IPS DF 6.9 (cell line): ENCODE measurements around the gene FGF14.

ENCODE experiments used
- DNase-seq: peaks from one replicate; pipeline ENCODE4 v3.0.0-alpha.2; 2013; ENCODE audit warnings: low read depth, low spot score
- H3K27ac ChIP-seq: one replicate; pipeline ENCODE4 v1.5.1; 2013; ENCODE audit warnings: low read length, control low read depth
- H3K27me3 ChIP-seq: 2 replicates; pipeline ENCODE4 v1.6.1; 2013; ENCODE audit warnings: mild to moderate bottlenecking, low read length; ENCODE audit not compliant: control insufficient read depth, insufficient read depth
- H3K36me3 ChIP-seq: 2 replicates; pipeline ENCODE4 v1.6.1; 2013; ENCODE audit warnings: low read length; ENCODE audit not compliant: control insufficient read depth, insufficient read depth
- H3K4me1 ChIP-seq: 2 replicates; pipeline ENCODE4 v1.6.1; 2013; ENCODE audit warnings: low read length; ENCODE audit not compliant: control insufficient read depth, insufficient read depth
- H3K4me3 ChIP-seq: 2 replicates; pipeline ENCODE4 v1.5.1; 2013; ENCODE audit warnings: mild to moderate bottlenecking, low read length
- H3K9me3 ChIP-seq: 2 replicates; pipeline ENCODE4 v1.6.1; 2013; ENCODE audit warnings: low read length, inconsistent platforms; ENCODE audit not compliant: control insufficient read depth, insufficient read depth
- WGBS: extraction: QIAGEN DNeasy Blood & Tissue Kit; methylation state at CpG from one replicate; pipeline ENCODE4 v1.1.7; 2013; ENCODE audit warnings: mixed read lengths, missing lambda C conversion rate; ENCODE audit not compliant: insufficient read length, insufficient coverage; 5-methylcytosine and 5-hydroxymethylcytosine counted together

Gene FGF14

DNA sequence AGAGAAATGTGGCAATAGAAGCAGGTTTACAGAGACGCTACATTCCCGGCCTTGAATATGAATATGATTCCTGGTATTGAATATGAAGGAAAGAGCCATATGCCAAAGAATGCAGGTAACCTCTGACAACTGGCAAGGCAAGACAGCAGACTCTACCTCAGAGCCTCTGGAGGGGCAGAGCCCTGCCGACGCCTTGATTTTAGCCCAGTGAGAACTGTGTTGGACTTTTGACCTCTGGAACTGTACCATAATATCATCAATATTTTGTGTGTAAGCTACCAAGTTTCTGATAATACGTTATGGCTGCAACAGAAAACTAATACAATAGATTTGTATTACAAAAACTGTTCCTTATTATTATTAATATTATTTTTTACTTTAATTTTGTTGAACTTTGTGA lies 219.7 kb downstream of the FGF14 start:
- WGBS, result no CpG with 5 or more reads among the region's 5 CpGs
- Histone ChIP-seq H3K36me3 (no peaks in the 10 kb centered on the region), H3K4me1 (no peaks in the 10 kb centered on the region), H3K27ac (no peak overlapping the region), H3K9me3 (no peaks in the 10 kb centered on the region), H3K4me3 (no peak overlapping the region), H3K27me3 (no peaks in the 10 kb centered on the region)
- no peak for DNase-seq

- no peaks in the 10 kb centered on the region for H3K36me3 ChIP-seq
- no peaks in the 10 kb centered on the region for H3K9me3 ChIP-seq
- H3K27ac ChIP-seq, result no peak overlapping the region
- H3K4me1 ChIP-seq, result no peaks in the 10 kb centered on the region
- no peak for DNase-seq
- no peak overlapping the region for H3K4me3 ChIP-seq
- H3K27me3 ChIP-seq, result no peaks in the 10 kb centered on the region
Observed at GRCh38 chr13:102177431-102177830, 224.4 kb downstream of the FGF14 start.

- Histone ChIP-seq H3K27ac (no peak overlapping the region), H3K4me1 (no peaks in the 10 kb centered on the region), H3K4me3 (no peak overlapping the region), H3K36me3 (no peaks in the 10 kb centered on the region), H3K27me3 (no peaks in the 10 kb centered on the region), H3K9me3 (no peaks in the 10 kb centered on the region)
- no peak for DNase-seq
- no CpG with 5 or more reads among the region's 4 CpGs for WGBS
Observed at GRCh38 chr13:102176846-102177245, 225.0 kb downstream of the FGF14 start.

- DNase-seq, result no peak
- no CpG with 5 or more reads among the region's 1 CpG for WGBS
- Histone ChIP-seq H3K4me1 (no peaks in the 10 kb centered on the region), H3K27me3 (no peaks in the 10 kb centered on the region), H3K4me3 (no peak overlapping the region), H3K36me3 (no peaks in the 10 kb centered on the region), H3K9me3 (no peaks in the 10 kb centered on the region), H3K27ac (no peak overlapping the region)
Observed at GRCh38 chr13:102172406-102172805, 229.4 kb downstream of the FGF14 start.

- H3K36me3 ChIP-seq, result no peaks in the 10 kb centered on the region
- DNase-seq, result no peak
- H3K4me3 ChIP-seq, result no peak overlapping the region
- no peak overlapping the region for H3K27ac ChIP-seq
- no CpG with 5 or more reads among the region's 6 CpGs for WGBS
- H3K4me1 ChIP-seq, result no peaks in the 10 kb centered on the region
- no peaks in the 10 kb centered on the region for H3K9me3 ChIP-seq
- H3K27me3 ChIP-seq, result no peaks in the 10 kb centered on the region
Observed at GRCh38 chr13:102170305-102170704, 231.5 kb downstream of the FGF14 start.

DNA sequence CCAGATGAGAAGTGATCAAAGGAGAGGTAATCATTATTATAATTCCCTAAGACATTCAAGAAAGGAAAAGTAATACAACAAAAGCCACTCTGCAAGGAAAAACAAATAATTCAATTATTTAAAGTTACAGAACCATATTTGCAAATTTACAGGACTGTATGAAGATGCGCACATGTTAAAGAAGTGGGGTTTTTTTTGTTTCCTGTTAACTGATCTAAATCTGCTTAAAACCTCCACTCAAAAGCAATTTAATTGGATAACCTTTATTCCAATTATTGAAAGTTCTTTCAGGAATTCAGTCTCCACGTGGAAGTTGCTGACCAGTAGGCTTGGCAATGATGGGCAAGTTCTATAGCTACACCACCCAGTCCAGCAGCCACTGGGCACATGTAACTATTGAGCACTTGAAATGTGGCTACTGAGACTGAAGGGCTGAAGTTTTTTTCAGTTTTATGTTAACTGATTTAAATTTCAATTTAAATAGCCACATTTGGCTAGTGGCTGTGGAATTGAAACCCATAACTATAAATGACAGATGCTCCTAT lies 232.3 kb downstream of the FGF14 start:
- no CpG with 5 or more reads among the region's 2 CpGs for WGBS
- Histone ChIP-seq H3K9me3 (no peaks in the 10 kb centered on the region), H3K27ac (no peak overlapping the region), H3K4me3 (no peak overlapping the region), H3K36me3 (no peaks in the 10 kb centered on the region), H3K27me3 (no peaks in the 10 kb centered on the region), H3K4me1 (no peaks in the 10 kb centered on the region)
- DNase-seq, result no peak

DNA sequence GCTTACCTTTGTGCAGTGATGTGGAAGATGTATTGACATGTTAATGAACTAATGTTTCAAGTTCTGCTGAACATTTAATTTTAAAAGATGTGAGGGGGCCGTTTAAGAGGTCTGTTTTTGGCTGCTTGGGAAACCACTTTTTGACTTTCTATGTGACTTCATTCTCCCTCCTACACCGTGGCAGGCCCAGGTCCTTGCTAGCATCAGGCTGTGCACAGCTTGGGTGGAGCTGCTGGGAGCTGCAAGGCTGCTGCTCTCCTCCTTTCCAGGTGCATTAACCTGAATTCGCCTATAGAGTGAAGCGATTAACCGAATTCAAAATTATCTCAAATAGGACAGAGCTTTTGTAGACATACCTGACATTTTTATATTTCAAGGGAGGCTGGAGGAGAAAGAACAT lies 249.1 kb downstream of the FGF14 start:
- Histone ChIP-seq H3K36me3 (no peaks in the 10 kb centered on the region), H3K27me3 (no peaks in the 10 kb centered on the region), H3K4me1 (no peaks in the 10 kb centered on the region), H3K27ac (no peak overlapping the region), H3K4me3 (no peak overlapping the region), H3K9me3 (no peaks in the 10 kb centered on the region)
- DNase-seq, result no peak
- no CpG with 5 or more reads among the region's 5 CpGs for WGBS

DNA sequence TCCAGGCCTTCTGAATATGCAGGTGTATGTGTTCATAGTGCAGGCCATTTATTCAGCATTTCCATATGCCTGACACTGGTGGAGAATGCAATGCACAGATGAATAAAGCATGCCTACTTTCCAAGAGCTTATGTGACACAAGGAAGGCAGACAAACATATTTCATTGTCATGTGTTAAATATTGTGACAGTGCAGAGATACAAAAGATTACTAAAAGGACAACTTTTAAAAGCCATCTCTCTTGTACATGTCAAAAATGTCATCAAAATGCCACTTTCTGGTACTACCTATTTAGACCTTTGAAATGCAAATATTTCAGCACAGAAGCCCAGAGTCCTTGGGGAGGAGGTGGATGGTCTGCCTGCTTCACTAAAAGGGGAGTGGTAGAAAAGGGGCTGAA lies 254.5 kb downstream of the FGF14 start:
- Histone ChIP-seq H3K27ac (no peak overlapping the region), H3K9me3 (no peaks in the 10 kb centered on the region), H3K4me1 (no peaks in the 10 kb centered on the region), H3K36me3 (no peaks in the 10 kb centered on the region), H3K4me3 (no peak overlapping the region), H3K27me3 (no peaks in the 10 kb centered on the region)
- no peak for DNase-seq

DNA sequence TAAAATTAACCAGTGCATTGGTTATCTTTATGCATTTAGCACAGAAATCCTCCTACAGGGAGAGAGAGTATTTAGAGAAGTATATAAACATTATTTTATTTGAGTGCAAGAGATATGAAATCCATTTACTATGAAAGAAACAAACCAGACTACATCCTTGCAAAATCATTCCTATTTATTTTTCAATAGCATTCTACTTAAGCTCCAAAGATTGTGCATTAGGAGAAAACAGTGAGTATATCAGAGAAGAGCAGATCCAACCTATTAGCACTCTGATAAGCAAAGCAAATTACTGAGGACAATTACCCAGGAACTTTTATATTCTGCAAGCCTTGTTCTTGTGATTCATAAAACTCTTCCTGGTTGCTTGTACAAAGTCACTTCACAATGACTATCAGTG lies 256.1 kb downstream of the FGF14 start:
- no peak overlapping the region for H3K27ac ChIP-seq
- no peaks in the 10 kb centered on the region for H3K4me1 ChIP-seq
- H3K27me3 ChIP-seq, result no peaks in the 10 kb centered on the region
- H3K4me3 ChIP-seq, result no peak overlapping the region
- no peaks in the 10 kb centered on the region for H3K9me3 ChIP-seq
- H3K36me3 ChIP-seq, result no peaks in the 10 kb centered on the region
- no peak for DNase-seq

GRCh38 chr13:102142473-102142826 lies 259.4 kb downstream of the FGF14 start:
- Histone ChIP-seq H3K36me3 (no peaks in the 10 kb centered on the region), H3K9me3 (no peaks in the 10 kb centered on the region), H3K27me3 (no peaks in the 10 kb centered on the region), H3K4me3 (no peak overlapping the region), H3K4me1 (no peaks in the 10 kb centered on the region), H3K27ac (no peak overlapping the region)
- DNase-seq, result no peak
- no CpG with 5 or more reads among the region's 1 CpG for WGBS

GRCh38 chr13:102141625-102142472 lies 260.0 kb downstream of the FGF14 start:
- H3K4me1 ChIP-seq, result no peaks in the 10 kb centered on the region
- H3K27ac ChIP-seq, result no peak overlapping the region
- no peaks in the 10 kb centered on the region for H3K27me3 ChIP-seq
- no peak overlapping the region for H3K4me3 ChIP-seq
- no peak for DNase-seq
- H3K9me3 ChIP-seq, result no peaks in the 10 kb centered on the region
- H3K36me3 ChIP-seq, result no peaks in the 10 kb centered on the region
- no CpG with 5 or more reads among the region's 4 CpGs for WGBS
